NCI-H2196 treated with DMSO at 0.1 percent for 48 hours (cell line): ENCODE results near the gene MT1A.
"Not testable (repeated sequence)": the region's sequence is repeated elsewhere in the genome, so short reads cannot be mapped to it uniquely, and the experiment has no call there.

Experiments
- DNase-seq: peaks from one replicate; lab custom pipeline; 2025; ENCODE audit not compliant: unreplicated experiment; lab: John Stamatoyannopoulos, UW

The MT1A gene

GRCh38 chr16:56652600-56652999 lies 14.1 kb downstream of the MT1A start:
- DNase-seq, result no peak

- DNase-seq, result no peak
Measured at GRCh38 chr16:56653218-56653617, 14.8 kb downstream of the MT1A start.

- no peak for DNase-seq
Measured at GRCh38 chr16:56657555-56658326, 19.3 kb downstream of the MT1A start, which contains the start of gene MT1F. Gene MT1F (plus strand): TSS chr16:56657959. CDS start chr16:56658059, 100 bp downstream.

GRCh38 chr16:56658327-56658875 lies 19.9 kb downstream of the MT1A start:
- DNase-seq, result no peak

- DNase-seq, result no peak
Measured at GRCh38 chr16:56662357-56663354, 24.2 kb downstream of the MT1A start.

- no peak for DNase-seq
Measured at GRCh38 chr16:56664506-56664905, 26.0 kb downstream of the MT1A start.

GRCh38 chr16:56665286-56666261 lies 27.1 kb downstream of the MT1A start:
- DNase-seq, result not testable (repeated sequence)

- DNase-seq, result no peak
Measured at GRCh38 chr16:56667581-56668571, 29.4 kb downstream of the MT1A start, which contains the start of gene MT1G. Gene MT1G (minus strand): TSS chr16:56668065. CDS start chr16:56667993, 72 bp downstream.

DNA sequence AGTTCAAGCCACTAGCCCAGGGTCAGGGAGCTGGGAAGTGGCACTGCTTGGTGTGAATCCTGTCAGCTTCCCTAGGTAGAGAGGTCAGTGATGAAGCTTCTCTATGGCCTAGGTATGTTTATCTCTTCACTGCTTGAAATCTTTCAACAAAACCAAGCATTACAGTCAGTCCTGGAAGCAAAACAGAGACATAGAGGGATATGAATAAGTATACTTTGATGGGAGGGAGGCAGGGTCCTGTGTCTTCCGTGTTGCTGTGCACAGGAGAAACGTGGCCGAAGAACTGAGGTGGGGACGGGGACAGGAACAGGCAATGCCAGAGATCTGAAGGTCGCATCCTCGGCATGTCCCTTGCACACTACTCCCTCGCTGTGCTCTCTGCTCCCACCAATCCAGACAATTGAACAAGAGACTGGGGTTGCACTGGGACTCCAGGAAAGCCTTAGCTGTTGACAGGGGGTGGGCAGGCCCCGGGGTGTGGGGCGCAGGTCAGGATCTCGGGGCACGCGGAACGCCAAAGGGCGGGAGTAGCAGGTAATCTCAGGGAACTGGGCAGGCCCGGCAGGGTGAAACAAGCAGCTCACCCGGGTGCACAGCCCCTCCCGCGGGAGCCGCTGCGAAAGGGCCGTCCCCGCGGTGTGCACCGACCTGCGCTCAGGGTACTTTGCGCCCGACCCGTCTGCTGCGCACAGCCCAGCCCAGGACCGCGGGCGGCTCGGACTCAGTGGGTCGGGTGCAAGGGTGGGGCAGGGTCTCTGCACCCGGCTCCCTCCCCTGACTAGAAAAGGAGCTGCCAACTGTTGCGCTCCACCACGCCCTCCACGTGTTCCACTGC lies 30.8 kb downstream of the MT1A start, which contains the start of gene MT1H:
Gene MT1H (plus strand): TSS at position 810 of the 835 bp plus-strand sequence. CDS start 71 bp downstream, outside the sequence.
- DNase-seq, result no peak

DNA sequence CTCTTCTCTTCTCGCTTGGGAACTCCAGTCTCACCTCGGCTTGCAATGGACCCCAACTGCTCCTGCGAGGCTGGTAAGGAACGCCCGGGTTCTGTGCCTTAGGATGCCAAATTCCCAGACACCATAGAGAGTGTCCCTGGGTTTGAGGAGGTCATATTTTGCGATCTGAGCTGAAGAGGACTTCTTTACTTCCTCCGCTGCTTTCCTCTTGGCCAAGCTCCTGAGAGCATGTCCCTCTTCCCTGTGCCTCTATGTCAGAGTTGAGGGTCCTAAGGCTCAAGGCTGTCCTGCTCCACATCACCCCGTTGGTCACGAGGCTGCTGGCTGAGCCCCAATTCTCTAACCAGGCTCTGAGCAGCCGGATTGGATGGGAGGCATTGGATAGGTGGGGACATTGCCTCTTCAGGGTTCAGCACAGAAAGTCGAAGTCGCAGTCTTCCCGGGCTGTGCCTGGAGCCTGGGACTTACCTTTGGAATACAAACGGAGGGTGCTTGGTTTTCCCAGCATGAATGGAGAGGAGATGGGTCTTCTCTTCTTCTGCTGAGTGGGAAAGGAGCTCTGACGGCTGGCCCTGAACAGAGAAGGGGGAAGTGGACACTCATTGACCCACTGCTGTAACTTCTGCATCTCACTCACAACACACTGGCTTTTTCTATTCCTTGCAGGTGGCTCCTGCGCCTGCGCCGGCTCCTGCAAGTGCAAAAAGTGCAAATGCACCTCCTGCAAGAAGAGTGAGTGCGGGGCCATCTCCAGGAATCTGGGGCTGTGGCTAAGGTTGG lies 31.6 kb downstream of the MT1A start:
- no peak for DNase-seq

DNA sequence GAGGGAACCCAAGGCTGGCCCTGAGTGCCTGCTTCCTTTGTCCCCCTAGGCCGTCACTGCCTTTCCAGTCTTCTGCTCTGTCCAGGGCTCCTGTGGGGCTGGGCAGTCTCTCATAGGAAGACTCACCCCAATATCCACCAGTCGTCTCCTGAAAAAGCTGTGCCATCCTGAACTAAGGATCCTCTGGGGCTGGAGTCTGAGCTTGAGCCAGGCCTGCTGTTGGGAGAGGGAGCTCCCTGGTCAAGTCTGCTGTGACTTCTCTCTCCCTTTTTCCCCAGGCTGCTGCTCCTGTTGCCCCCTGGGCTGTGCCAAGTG lies 32.1 kb downstream of the MT1A start:
- DNase-seq, result no peak

DNA sequence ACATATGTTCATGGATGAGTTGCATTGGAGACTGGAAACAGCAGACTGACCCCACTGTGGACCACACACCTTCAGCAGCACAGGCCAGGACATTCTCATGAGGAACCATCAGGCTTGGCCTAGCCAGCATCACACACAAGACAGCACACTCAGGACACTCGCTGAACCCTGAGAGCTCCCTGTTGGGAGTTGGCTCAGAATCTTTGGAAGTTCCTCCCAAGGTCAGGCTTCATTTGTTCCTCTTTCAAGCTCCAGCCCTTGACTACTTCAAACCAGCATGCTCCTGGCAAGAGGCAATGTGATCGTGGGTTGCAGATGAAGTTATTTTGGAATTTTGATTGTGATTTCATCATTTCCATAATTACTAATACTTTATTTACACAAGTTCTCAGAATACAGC lies 33.2 kb downstream of the MT1A start:
- DNase-seq, result not testable (repeated sequence)

DNA sequence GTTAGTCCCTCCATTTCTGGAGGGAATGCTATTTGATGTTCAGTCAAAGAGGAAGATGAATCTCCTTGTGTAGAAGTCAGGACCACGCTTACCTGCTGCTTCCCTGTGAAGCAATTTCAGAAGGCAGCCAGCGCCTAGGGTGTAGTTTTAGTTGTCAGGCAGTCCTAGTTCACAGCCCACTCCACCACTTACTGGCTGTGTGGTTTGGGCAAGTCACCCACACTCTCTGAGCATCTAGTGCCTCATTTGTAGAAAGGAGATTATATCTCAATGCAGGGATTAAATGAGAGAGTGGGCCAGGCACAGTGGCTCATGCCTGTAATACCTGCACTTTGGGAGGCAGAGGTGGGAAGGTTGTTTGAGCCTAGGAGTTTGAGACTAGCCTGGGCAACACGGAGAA lies 33.7 kb downstream of the MT1A start:
- DNase-seq, result not testable (repeated sequence)

- no peak for DNase-seq
Measured at GRCh38 chr16:56672761-56673536, 34.5 kb downstream of the MT1A start.

GRCh38 chr16:56673921-56674320 lies 35.5 kb downstream of the MT1A start:
- no peak for DNase-seq

DNA sequence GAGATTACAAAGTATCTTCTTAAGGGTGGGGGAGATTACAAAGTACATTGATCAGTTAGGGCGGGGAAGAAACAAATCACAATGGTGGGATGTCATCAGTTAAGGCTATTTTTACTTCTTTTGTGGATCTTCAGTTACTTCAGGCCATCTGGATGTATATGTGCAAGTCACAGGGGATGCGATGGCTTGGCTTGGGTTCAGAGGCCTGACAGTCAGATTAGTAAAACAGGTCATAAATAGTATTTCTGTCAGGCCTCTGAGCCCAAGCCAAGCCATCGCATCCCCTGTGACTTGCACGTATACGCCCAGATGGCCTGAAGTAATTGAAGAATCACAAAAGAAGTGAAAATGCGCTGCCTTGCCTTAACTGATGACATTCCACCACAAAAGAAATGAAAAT lies 36.1 kb downstream of the MT1A start:
- DNase-seq, result not testable (repeated sequence)
